ENCODE data around the gene AMACR.

Gene AMACR

DNA sequence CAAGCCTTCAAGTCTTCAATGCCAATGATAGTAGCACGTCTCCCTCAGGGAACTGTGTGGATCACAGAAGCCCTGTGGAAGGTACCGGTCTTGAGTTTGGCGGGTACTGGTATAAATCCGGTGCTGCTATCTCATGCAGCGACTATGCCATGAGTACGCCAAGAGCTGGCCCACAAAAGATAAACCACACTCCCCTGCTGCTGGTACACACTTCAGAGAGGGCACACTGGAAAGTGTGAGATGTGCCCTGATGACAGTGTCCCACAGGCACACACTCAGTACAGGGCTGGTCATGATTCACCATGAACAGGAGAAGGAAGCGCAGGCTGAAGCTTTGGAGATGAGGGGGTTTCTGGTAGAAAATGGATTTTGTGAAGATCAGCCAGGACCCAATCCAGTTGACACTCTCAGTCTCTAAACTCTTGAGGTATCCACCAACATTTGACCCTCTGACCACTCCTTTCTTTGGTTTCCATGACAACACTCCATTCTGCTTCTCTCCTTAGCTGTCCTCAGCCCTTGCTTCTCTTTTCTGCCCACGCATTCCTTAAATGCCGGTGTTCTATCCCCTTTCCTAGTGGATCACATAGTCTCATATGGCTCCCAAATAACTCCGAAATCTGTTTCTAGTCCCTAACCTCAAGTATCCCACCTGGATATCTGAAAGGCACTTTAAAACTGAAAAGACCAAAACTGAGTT is 5.1 kb downstream of the AMACR start:
- no peaks in the 10 kb centered on the region for H3K9me3 Mint-ChIP-seq
- H3K27me3 Mint-ChIP-seq, result no peaks in the 10 kb centered on the region
- H3K36me3 Mint-ChIP-seq, result peaks cover 2% of the 10 kb centered on the region
- H3K4me1 Mint-ChIP-seq, result peaks cover 14% of the 10 kb centered on the region
- H3K27ac Mint-ChIP-seq, result no peak overlapping the region
- no peak overlapping the region for H3K4me3 Mint-ChIP-seq

DNA sequence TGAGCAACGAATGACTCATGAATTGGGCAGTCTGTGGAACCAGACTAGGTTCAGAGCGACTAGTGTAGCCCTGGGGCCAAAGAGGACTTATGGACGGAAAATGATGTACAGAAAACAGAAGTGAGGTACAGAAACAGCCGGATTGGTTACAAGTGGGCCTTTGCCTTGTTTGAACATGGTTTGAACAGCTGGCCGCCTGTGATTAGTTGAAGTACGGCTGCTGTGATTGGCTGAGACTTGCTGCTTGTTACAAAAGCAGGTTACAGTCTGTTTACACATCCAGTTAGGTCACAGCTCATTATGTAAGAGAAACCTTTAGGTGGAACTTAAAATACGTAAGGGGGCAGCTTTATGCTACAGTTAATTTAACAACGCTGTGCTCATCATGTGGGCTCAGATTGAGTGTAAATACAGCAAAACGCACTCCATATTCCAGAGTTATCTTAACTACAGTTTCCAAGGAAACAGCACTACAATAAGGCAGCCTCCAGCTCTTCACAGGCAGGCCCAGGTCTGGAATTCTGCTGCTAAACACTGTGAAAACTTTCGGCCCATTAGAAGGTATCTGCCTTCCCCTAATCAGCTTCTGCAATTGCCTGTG is 6.5 kb downstream of the AMACR start:
- H3K27me3 Mint-ChIP-seq, result no peaks in the 10 kb centered on the region
- H3K36me3 Mint-ChIP-seq, result peaks cover 2% of the 10 kb centered on the region
- H3K27ac Mint-ChIP-seq, result peak overlapping the region; percentile 12
- no peak overlapping the region for H3K4me3 Mint-ChIP-seq
- H3K9me3 Mint-ChIP-seq, result no peaks in the 10 kb centered on the region
- H3K4me1 Mint-ChIP-seq, result peaks cover 14% of the 10 kb centered on the region

DNA sequence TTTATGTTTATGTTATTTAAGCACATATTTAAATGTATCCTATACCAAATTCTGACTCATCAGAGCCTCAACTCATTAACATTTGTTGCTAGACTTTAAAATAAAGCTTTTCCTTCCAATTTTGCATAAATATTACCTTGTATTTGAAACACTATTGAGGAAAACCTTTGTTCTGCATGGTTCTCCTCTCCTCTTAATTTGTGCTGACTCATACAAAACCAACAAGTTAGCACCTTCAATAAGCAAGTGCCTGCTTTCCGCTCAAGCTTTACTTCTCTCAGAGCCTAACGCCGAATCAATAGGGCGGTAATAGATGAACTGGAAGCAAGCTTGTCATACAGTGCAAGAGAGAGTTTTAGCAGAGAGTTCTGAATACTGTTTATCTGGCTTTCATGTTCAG is 7.9 kb downstream of the AMACR start:
- peaks cover 3% of the 10 kb centered on the region for H3K36me3 Mint-ChIP-seq
- H3K27me3 Mint-ChIP-seq, result no peaks in the 10 kb centered on the region
- no peak overlapping the region for H3K4me3 Mint-ChIP-seq
- peaks cover 8% of the 10 kb centered on the region for H3K4me1 Mint-ChIP-seq
- no peaks in the 10 kb centered on the region for H3K9me3 Mint-ChIP-seq
- H3K27ac Mint-ChIP-seq, result no peak overlapping the region

DNA sequence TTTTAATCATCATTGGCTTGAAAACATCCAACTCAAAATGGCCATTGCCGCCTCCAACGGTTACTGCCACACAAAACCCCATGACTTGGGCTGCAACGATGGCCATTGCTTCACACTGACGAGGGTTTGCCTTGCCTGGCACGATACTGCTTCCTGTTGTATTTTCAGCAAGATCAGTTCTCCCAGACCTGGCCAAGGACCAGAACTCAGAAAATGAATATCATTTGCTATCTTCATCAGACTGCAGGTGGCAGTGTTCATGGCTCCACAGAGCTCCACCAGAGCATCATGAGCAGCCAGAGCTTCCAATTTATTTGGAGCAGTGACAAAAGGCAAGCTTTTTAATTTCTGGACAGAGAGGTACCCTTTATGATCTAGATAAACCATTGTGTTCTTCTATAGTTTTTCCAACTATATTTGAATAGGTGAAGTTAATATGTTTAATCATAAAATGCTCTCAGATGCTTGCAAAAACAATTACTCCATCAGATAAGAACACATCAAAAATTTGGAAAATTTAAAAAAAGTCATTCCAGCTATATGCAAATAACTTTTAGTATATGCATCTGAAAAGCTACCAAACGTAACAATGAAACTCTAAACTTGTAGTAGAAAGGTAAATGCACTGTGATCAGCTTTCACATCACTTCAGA is 10.4 kb downstream of the AMACR start:
- Mint-ChIP-seq H3K4me1 (peaks cover 5% of the 10 kb centered on the region), H3K27me3 (no peaks in the 10 kb centered on the region), H3K36me3 (peaks cover 5% of the 10 kb centered on the region), H3K9me3 (no peaks in the 10 kb centered on the region), H3K27ac (no peak overlapping the region), H3K4me3 (no peak overlapping the region)

DNA sequence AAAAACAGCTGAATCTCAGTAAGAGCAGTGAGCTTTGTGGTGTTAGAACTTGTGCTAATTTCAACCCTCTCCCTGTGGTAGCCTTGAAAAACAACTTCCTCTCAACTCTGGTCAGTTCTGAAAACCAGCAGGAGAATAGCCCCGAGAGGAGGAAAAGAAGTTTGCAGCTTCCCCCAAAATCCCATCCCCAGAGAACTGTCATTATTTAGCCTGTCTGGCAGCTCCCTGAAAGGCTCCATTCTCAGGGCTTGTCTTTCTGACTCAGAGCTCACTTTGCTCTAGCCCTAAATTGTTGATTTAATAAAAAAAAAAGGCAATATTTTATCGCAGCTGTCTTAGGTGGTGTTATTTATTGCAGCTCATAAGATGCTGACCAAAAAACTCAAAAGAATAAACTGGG is 12.0 kb downstream of the AMACR start:
- H3K4me3 Mint-ChIP-seq, result no peak overlapping the region
- H3K4me1 Mint-ChIP-seq, result peaks cover 5% of the 10 kb centered on the region

DNA sequence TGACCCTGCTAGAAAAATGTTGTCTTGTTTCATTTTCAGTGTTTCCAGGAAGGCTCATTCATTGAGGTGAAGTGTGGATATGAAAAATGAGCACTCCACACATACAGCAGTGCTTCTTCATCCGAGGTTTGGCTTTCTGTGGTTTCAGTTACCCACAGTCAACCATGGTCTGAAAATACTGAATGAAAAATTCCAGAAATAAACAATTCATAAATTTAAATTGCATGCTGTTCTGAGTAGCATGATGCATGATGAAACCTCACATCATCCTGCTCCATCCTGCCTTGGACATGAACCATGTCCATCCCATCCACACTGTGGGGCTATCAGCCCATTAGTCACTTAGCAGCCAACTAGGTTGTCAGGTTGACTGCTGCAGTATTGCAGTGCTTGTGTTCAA is 13.0 kb downstream of the AMACR start:
- Mint-ChIP-seq H3K9me3 (no peaks in the 10 kb centered on the region), H3K27ac (no peak overlapping the region), H3K4me3 (no peak overlapping the region), H3K4me1 (peaks cover 5% of the 10 kb centered on the region), H3K27me3 (no peaks in the 10 kb centered on the region), H3K36me3 (peaks cover 5% of the 10 kb centered on the region)

More for the DNA sequence above, 12.0 kb downstream of the AMACR start:
- Mint-ChIP-seq H3K27ac (no peak overlapping the region), H3K36me3 (peaks cover 5% of the 10 kb centered on the region), H3K27me3 (no peaks in the 10 kb centered on the region), H3K9me3 (no peaks in the 10 kb centered on the region)

DNA sequence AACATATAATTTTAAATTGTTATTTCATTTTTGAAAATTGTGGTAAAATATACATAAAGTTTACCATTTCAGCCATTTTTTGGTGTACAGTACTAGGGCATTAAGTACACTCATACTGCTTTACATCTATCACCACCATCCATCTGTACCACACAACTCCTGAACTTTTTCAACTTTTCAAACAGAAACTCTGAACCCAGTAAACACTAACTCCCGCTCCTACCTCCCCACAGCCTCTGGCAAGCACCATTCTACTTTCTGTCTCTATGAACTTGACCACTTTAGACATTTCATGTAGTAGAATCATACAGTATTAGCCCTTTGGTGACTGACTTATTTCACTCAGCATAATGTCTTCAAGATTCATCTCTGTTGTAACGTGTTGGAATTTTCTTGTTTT is 15.0 kb downstream of the AMACR start:
- Mint-ChIP-seq H3K27me3 (no peaks in the 10 kb centered on the region), H3K27ac (no peak overlapping the region), H3K4me1 (peaks cover 5% of the 10 kb centered on the region), H3K36me3 (peaks cover 15% of the 10 kb centered on the region), H3K9me3 (no peaks in the 10 kb centered on the region), H3K4me3 (no peak overlapping the region)

DNA sequence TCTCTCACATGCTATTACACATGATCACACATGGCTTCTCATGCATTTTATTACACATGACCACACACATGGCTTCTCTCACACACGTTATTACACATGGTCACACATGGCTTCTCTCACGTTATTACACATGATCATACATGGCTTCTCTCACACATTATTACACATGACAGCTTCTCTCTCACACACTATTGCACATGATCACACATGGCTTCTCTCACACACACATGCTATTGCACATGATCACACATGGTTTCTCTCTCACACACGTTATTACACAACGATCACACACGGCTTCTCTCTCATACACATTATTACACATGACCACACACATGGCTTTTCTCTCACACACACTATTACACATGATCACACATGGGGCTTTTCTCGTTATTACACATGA is 22.4 kb downstream of the AMACR start:
- peaks cover 10% of the 10 kb centered on the region for H3K36me3 Mint-ChIP-seq
- no peaks in the 10 kb centered on the region for H3K4me1 Mint-ChIP-seq
- H3K9me3 Mint-ChIP-seq, result no peaks in the 10 kb centered on the region
- H3K27ac Mint-ChIP-seq, result no peak overlapping the region
- H3K4me3 Mint-ChIP-seq, result no peak overlapping the region
- no peaks in the 10 kb centered on the region for H3K27me3 Mint-ChIP-seq

DNA sequence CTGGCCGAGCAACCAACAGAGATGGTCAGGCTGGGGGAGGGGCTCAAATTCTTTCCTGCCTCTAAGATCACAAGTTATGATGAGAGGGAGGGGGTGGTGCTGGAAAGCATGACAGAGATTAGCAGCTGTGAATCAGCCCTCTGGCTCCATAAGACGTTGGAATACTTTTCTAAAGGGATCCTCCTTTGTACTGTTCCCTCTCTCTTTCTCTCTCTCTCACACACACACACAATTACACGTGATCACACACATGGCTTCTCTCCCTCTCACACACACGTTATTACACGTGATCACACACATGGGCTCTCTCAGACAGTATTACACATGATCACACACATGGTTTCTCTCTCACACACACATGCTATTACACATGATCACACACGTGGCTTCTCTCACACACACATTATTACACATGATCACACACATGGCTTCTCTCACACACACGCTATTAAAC is 23.2 kb downstream of the AMACR start, which contains the start of gene SLC45A2:
Gene SLC45A2 (minus strand): TSS at position 23 of the 454 bp plus-strand sequence. CDS start 110 bp downstream, outside the sequence.
- peaks cover 10% of the 10 kb centered on the region for H3K36me3 Mint-ChIP-seq
- H3K9me3 Mint-ChIP-seq, result no peaks in the 10 kb centered on the region
- H3K4me3 Mint-ChIP-seq, result no peak within 1 kb of the TSS
- H3K27me3 Mint-ChIP-seq, result no peaks in the 10 kb centered on the region
- no peaks in the 10 kb centered on the region for H3K4me1 Mint-ChIP-seq
- no peak within 1 kb of the TSS for H3K27ac Mint-ChIP-seq

DNA sequence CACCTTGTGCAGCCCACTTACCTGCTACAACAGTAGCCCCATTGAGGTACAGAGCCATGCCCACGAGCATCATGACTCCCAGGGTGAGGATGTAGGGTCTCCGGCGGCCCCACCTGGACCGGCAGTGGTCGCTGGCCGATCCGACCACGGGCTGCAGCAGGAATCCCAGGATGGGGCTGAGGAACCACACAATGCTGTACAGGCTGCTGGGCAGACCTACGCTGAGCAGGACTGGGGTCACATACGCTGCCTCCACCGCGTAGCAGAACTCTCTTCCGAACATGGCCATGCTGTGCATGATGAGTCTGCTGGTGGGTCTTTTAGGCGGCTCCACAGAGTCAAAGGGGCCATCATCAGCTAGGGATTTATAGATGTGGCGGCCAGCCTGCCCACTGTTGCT is 23.7 kb downstream of the AMACR start:
- Mint-ChIP-seq H3K36me3 (peaks cover 7% of the 10 kb centered on the region), H3K9me3 (no peaks in the 10 kb centered on the region), H3K27me3 (no peaks in the 10 kb centered on the region), H3K4me1 (no peaks in the 10 kb centered on the region), H3K27ac (no peak overlapping the region), H3K4me3 (no peak overlapping the region)

DNA sequence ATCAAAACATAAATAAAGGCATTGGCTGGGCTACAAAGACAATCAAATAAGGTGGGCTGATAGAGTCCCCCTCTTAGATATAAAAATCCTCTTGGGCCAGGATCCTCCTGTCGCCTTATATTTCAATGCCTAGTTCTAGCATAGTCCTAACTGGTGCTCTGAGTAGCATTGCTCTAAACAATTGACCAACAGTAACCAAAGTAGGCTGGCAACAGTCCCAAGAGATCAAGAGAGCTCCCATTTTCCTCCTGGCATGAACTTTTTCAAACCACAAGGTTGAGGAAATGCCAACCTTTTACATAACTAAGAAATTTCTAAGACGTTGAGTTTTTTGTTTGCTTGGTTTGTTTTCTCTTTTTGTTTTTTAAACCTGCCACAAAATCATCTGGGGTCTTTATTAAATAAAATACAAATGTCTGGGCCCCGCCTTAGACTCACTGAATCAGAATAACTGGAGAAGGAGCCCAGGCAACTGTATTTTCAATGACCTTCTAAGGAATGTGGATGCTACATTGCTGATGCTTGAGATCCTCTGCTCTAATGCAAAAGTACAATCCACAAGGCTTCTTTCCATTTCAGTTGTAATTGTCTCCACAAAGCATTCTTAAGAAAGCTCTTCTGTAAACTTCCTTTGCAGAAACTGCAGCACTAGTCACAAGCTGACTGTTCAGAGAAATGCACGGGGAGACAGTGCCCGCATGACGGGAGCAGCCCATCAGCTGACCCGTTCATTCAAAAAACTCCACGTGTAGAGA is 26.3 kb downstream of the AMACR start:
- H3K4me1 Mint-ChIP-seq, result no peaks in the 10 kb centered on the region
- no peak overlapping the region for H3K4me3 Mint-ChIP-seq
- H3K27me3 Mint-ChIP-seq, result no peaks in the 10 kb centered on the region
- no peak overlapping the region for H3K27ac Mint-ChIP-seq
- no peaks in the 10 kb centered on the region for H3K36me3 Mint-ChIP-seq
- no peaks in the 10 kb centered on the region for H3K9me3 Mint-ChIP-seq

DNA sequence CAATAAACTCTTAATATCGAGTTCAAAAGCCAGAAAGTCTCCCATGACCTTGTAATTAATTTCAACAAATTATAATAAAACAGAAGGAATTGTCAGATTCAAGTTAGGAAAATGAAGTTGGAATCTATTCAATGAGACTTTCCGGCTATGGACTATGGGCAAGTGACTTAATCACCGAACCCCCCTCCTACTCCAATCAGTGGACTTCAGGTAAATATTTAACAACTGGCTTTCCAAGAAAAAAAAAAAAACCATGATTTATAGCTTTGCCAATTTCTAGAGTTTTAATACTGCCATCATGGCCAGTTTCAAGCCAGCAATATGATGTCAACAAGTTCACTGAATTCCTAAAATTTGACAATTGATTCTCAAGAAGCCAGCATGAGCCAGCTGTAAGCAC is 27.8 kb downstream of the AMACR start:
- Mint-ChIP-seq H3K27me3 (no peaks in the 10 kb centered on the region), H3K9me3 (no peaks in the 10 kb centered on the region), H3K4me3 (no peak overlapping the region)

DNA sequence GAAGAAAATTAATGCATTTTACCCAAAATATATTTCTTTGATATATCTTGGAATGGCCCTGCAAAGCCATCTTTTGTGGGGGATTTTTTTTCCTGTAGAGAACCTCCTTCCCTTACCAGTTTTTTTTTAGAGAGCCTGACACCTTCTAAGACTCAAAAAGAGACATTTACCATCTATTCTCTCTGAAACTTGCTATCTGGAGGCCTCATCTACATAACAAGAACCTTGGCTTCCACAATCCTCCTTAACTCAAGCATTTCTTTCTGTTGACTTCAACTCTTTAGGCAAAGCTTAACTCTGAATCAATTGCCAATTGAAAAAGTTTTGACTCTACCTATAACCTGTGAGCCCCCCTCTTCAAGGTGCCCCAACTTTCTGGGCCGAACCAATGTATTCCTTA is 29.5 kb downstream of the AMACR start:
- H3K36me3 Mint-ChIP-seq, result no peaks in the 10 kb centered on the region
- H3K27me3 Mint-ChIP-seq, result no peaks in the 10 kb centered on the region
- no peaks in the 10 kb centered on the region for H3K9me3 Mint-ChIP-seq
- no peak overlapping the region for H3K4me3 Mint-ChIP-seq
- peaks cover 4% of the 10 kb centered on the region for H3K4me1 Mint-ChIP-seq
- no peak overlapping the region for H3K27ac Mint-ChIP-seq

More for the DNA sequence above, 27.8 kb downstream of the AMACR start:
- no peaks in the 10 kb centered on the region for H3K4me1 Mint-ChIP-seq
- H3K36me3 Mint-ChIP-seq, result no peaks in the 10 kb centered on the region
- H3K27ac Mint-ChIP-seq, result no peak overlapping the region

DNA sequence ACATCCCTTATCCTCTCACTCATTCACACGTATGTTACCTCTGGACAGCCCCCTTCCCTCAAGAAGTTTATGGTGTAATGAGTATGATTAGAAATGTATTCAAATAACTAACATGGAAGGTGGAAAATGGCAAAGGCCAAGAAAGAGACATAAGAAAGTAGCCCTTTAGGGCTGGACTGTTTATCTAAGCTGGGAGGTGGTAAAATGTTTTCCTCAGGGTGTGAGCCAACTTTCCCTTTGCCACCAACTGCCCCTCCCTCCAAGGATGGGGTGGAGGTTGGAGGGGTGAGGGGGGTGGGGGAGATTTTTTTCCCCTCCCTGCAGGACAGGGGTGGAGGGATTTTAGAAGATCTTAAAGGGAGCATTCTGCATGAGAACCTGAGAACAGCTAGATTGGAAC is 31.5 kb downstream of the AMACR start:
- no peak overlapping the region for H3K27ac Mint-ChIP-seq
- no peaks in the 10 kb centered on the region for H3K27me3 Mint-ChIP-seq
- peaks cover 11% of the 10 kb centered on the region for H3K4me1 Mint-ChIP-seq
- H3K9me3 Mint-ChIP-seq, result no peaks in the 10 kb centered on the region
- H3K4me3 Mint-ChIP-seq, result no peak overlapping the region
- H3K36me3 Mint-ChIP-seq, result no peaks in the 10 kb centered on the region

DNA sequence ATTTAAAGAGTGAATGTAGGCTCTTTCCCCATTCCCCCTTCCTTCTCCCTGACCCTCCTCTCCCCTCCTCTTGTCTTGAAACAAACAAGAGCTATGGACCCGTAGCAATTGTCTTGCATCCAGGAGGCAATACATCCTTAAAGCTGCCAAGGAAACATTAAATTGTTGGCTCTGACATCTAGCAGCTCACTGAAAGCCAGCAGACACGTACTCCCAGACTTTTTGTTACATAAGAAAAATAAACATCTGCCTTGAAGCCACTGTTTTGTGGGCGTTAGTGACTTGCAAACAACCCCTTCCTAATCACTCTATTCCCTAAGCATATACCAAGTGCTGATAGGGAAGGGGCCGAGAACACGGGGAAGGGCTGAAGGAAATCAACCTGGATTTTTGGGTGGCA is 32.0 kb downstream of the AMACR start:
- Mint-ChIP-seq H3K36me3 (no peaks in the 10 kb centered on the region), H3K27ac (no peak overlapping the region), H3K4me1 (peaks cover 11% of the 10 kb centered on the region), H3K9me3 (no peaks in the 10 kb centered on the region), H3K27me3 (no peaks in the 10 kb centered on the region), H3K4me3 (no peak overlapping the region)

DNA sequence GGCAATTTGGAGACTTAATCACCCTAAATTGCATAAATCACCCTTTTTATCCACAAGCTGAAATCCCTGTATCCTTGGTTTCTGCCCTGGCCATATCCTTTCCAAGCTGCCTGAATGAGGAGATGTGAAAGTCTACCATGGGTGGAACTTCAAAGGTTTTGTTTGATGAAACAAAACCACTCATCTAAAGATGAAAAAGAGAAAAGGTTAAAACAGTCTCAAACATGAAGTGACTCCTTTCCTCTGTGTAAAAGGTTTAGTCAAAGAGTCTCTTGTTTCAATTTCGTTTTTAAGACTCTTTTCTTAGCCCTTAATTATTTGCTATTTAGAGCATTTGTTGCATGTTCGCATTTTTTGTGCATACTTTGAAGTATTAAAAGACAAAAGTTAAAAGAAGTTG is 34.6 kb downstream of the AMACR start:
- Mint-ChIP-seq H3K4me1 (peaks cover 11% of the 10 kb centered on the region), H3K27ac (no peak overlapping the region), H3K36me3 (no peaks in the 10 kb centered on the region), H3K4me3 (no peak overlapping the region), H3K9me3 (no peaks in the 10 kb centered on the region), H3K27me3 (no peaks in the 10 kb centered on the region)
